H9 (cell line): ENCODE measurements around the gene NBEAL1. TPM values are rescaled to one million over a fixed set of nuclear protein-coding genes. Genes with fewer than 3 reads are reported as not detected.

Experiments used
- DNase-seq: peaks from one replicate; pipeline ENCODE4 v3.0.0-alpha.2; 2017
- H2AFZ ChIP-seq: one replicate; pipeline ENCODE4 v1.6.1; 2013; ENCODE audit warnings: mild to moderate bottlenecking, low read length, control low read depth, moderate library complexity
- H2AK5ac ChIP-seq: 2 replicates; pipeline ENCODE4 v1.6.1; 2013; ENCODE audit warnings: low read length, control low read depth, mixed read lengths; ENCODE audit not compliant: insufficient read length
- H2BK120ac ChIP-seq: one replicate; pipeline ENCODE4 v1.6.1; 2013; ENCODE audit warnings: low read depth, mild to moderate bottlenecking, low read length, control low read depth, inconsistent platforms; ENCODE audit not compliant: poor library complexity, severe bottlenecking
- H2BK12ac ChIP-seq: 2 replicates; pipeline ENCODE4 v1.6.1; 2013; ENCODE audit warnings: low read length, control low read depth, mixed read lengths, low read depth; ENCODE audit not compliant: insufficient read length
- H2BK15ac ChIP-seq: 2 replicates; pipeline ENCODE4 v1.6.1; 2013; ENCODE audit warnings: low read depth, low read length, control low read depth
- H2BK20ac ChIP-seq: one replicate; pipeline ENCODE4 v1.6.1; 2013; ENCODE audit warnings: low read depth, mild to moderate bottlenecking, low read length, control low read depth, inconsistent platforms; ENCODE audit not compliant: poor library complexity, severe bottlenecking
- H2BK5ac ChIP-seq: 2 replicates; pipeline ENCODE4 v1.6.1; 2013; ENCODE audit warnings: low read length, control low read depth, mixed read lengths; ENCODE audit not compliant: insufficient read length
- H3K14ac ChIP-seq: 2 replicates; pipeline ENCODE4 v1.6.1; 2013; ENCODE audit warnings: low read length, control low read depth; ENCODE audit not compliant: insufficient read depth
- H3K18ac ChIP-seq: 2 replicates; pipeline ENCODE4 v1.6.1; 2013; ENCODE audit warnings: low read depth, mild to moderate bottlenecking, mixed read lengths, low read length, control low read depth; ENCODE audit not compliant: insufficient read length
- H3K23ac ChIP-seq: 2 replicates; pipeline ENCODE4 v1.6.1; 2013; ENCODE audit warnings: low read length, control low read depth, mixed read lengths, low read depth; ENCODE audit not compliant: insufficient read length
- H3K23me2 ChIP-seq: 2 replicates; pipeline ENCODE4 v1.6.1; 2013; ENCODE audit warnings: low read depth, mild to moderate bottlenecking, mixed read lengths, low read length, control low read depth; ENCODE audit not compliant: insufficient read length, poor library complexity, severe bottlenecking
- H3K27ac ChIP-seq: 2 replicates; pipeline ENCODE4 v1.5.1; 2013; ENCODE audit warnings: low read length, control low read depth, mixed read lengths, low read depth; ENCODE audit not compliant: insufficient read length
- H3K27me3 ChIP-seq: 2 replicates; pipeline ENCODE4 v1.6.1; 2013; ENCODE audit warnings: low read length, control low read depth, inconsistent platforms; ENCODE audit not compliant: insufficient read depth
- H3K4ac ChIP-seq: 2 replicates; pipeline ENCODE4 v1.6.1; 2013; ENCODE audit warnings: low read depth, mild to moderate bottlenecking, control low read depth, inconsistent platforms, low read length, moderate library complexity
- H3K4me1 ChIP-seq: 2 replicates; pipeline ENCODE4 v1.6.1; 2013; ENCODE audit warnings: low read length, control low read depth, inconsistent platforms; ENCODE audit not compliant: insufficient read depth
- H3K4me2 ChIP-seq: 2 replicates; pipeline ENCODE4 v1.6.1; 2013; ENCODE audit warnings: low read length, control low read depth, mixed read lengths; ENCODE audit not compliant: insufficient read length, insufficient read depth
- H3K56ac ChIP-seq: 2 replicates; pipeline ENCODE4 v1.6.1; 2013; ENCODE audit warnings: low read depth, mild to moderate bottlenecking, mixed read lengths, low read length, control low read depth; ENCODE audit not compliant: insufficient read length
- H3K79me1 ChIP-seq: 2 replicates; pipeline ENCODE4 v1.6.1; 2013; ENCODE audit warnings: low read depth, mild to moderate bottlenecking, moderate library complexity, low read length, control low read depth, inconsistent platforms; ENCODE audit not compliant: insufficient read depth, poor library complexity, severe bottlenecking
- H3K79me2 ChIP-seq: 2 replicates; pipeline ENCODE4 v1.6.1; 2013; ENCODE audit warnings: low read length, control low read depth, inconsistent platforms; ENCODE audit not compliant: insufficient read depth
- H3K9ac ChIP-seq: 2 replicates; pipeline ENCODE4 v1.6.1; 2013; ENCODE audit warnings: low read length, control low read depth, mixed read lengths; ENCODE audit not compliant: insufficient read length; ENCODE audit errors: extremely low read depth
- H3K9me3 ChIP-seq: one replicate; pipeline ENCODE4 v1.6.1; 2013; ENCODE audit warnings: low read depth, low read length, inconsistent platforms; ENCODE audit not compliant: control insufficient read depth
- H3T11ph ChIP-seq: one replicate; pipeline ENCODE4 v1.6.1; 2013; ENCODE audit warnings: mild to moderate bottlenecking, low read length, control low read depth, inconsistent platforms
- H4K20me1 ChIP-seq: one replicate; pipeline ENCODE4 v1.6.1; 2013; ENCODE audit not compliant: control insufficient read depth, insufficient read length, insufficient read depth
- H4K5ac ChIP-seq: 2 replicates; pipeline ENCODE4 v1.6.1; 2013; ENCODE audit warnings: low read depth, mild to moderate bottlenecking, mixed read lengths, low read length, control low read depth; ENCODE audit not compliant: insufficient read length
- H4K8ac ChIP-seq: replicated peaks from 2 replicates; pipeline ENCODE4 v1.6.1; 2013; ENCODE audit warnings: low read length, control low read depth, mixed read lengths, low read depth; ENCODE audit not compliant: insufficient read length
- H4K91ac ChIP-seq: 2 replicates; pipeline ENCODE4 v1.6.1; 2013; ENCODE audit warnings: low read depth, mild to moderate bottlenecking, moderate library complexity, mixed read lengths, low read length, control low read depth; ENCODE audit not compliant: insufficient read length
- H3K27ac Mint-ChIP-seq, 3 experiments: 2 replicates in 2 of 3; 3 replicates in 1 of 3; pipeline ENCODE4 v1.8.0; 2020 to 2021; ENCODE audit warnings: mixed read lengths in 3 of 3, mild to moderate bottlenecking in 1 of 3, moderate library complexity in 1 of 3
- H3K27me3 Mint-ChIP-seq: 2 replicates; pipeline ENCODE4 v1.8.0; 2021; ENCODE audit warnings: low read depth, mild to moderate bottlenecking, moderate library complexity, mixed read lengths
- H3K36me3 Mint-ChIP-seq, 3 experiments: 2 replicates in 2 of 3; 3 replicates in 1 of 3; pipeline ENCODE4 v1.8.0; 2020 to 2021; ENCODE audit warnings: low read depth in 3 of 3, mixed read lengths in 3 of 3; ENCODE audit not compliant: insufficient read depth in 1 of 3
- H3K4me1 Mint-ChIP-seq, 2 experiments: 2 replicates each; pipeline ENCODE4 v1.8.0; 2020; ENCODE audit warnings: mixed read lengths in 2 of 2
- H3K4me3 Mint-ChIP-seq, 2 experiments: 2 replicates in 1 of 2; 3 replicates in 1 of 2; pipeline ENCODE4 v1.8.0; 2020 to 2021; ENCODE audit warnings: mild to moderate bottlenecking in 2 of 2, mixed read lengths in 2 of 2, moderate library complexity in 1 of 2
- H3K9me3 Mint-ChIP-seq, 2 experiments: 2 replicates in 1 of 2; 3 replicates in 1 of 2; pipeline ENCODE4 v1.8.0; 2020; ENCODE audit warnings: mild to moderate bottlenecking in 2 of 2, mixed read lengths in 2 of 2, moderate library complexity in 1 of 2
- WGBS: extraction: QIAGEN DNeasy Blood & Tissue Kit; methylation state at CpG from one replicate; pipeline ENCODE4 v1.1.7; 2013; ENCODE audit warnings: missing lambda C conversion rate, low lambda C conversion rate, mixed read lengths; ENCODE audit not compliant: insufficient read length; ENCODE audit errors: extremely low coverage; 5-methylcytosine and 5-hydroxymethylcytosine counted together
- total RNA-seq: library from RNA; stranded (reverse); gene quantifications from 2 replicates; pipeline ENCODE4 v1.2.1, GENCODE V29; 2021
- TF ChIP-seq, protein P1 (sequence below): fragments of 200-600 bp; sonication (generic); conservative IDR thresholded peaks from 3 replicates; pipeline ENCODE4 v1.8.0; 2021; ENCODE audit warnings: antibody characterized with exemption, mild to moderate bottlenecking

The NBEAL1 gene
- total RNA-seq, 1 experiment from 2014 or later: 10.1 TPM

DNA sequence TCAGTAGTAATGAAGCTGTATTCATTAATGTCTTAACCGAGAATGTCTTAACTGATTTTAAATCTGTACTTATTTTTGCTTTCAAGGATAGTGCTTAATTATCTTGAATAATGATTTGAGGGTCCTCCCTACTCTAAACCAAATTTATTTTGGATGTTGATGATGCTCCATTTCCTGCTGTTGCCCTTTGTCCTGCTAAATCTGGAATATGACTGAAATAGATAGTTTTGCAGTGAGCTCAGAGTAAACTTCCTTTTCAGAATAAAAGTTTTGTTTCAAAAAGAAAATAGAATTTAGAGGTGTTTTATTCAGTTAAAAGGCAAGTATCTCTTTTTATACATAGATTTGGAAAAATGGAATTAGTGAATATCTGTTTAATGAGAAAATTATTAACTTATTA lies 8.1 kb downstream of the NBEAL1 start:
- H2BK120ac ChIP-seq: no peak overlapping the region
- H3K9me3 ChIP-seq: no peaks in the 10 kb centered on the region
- no peak overlapping the region for H2BK12ac ChIP-seq
- no peaks in the 10 kb centered on the region for H3K27me3 ChIP-seq
- no peak overlapping the region for H4K91ac ChIP-seq
- H3K36me3 Mint-ChIP-seq: no peaks in the 10 kb centered on the region
- no peak overlapping the region for H2BK5ac ChIP-seq
- TF ChIP-seq, protein P1, sequence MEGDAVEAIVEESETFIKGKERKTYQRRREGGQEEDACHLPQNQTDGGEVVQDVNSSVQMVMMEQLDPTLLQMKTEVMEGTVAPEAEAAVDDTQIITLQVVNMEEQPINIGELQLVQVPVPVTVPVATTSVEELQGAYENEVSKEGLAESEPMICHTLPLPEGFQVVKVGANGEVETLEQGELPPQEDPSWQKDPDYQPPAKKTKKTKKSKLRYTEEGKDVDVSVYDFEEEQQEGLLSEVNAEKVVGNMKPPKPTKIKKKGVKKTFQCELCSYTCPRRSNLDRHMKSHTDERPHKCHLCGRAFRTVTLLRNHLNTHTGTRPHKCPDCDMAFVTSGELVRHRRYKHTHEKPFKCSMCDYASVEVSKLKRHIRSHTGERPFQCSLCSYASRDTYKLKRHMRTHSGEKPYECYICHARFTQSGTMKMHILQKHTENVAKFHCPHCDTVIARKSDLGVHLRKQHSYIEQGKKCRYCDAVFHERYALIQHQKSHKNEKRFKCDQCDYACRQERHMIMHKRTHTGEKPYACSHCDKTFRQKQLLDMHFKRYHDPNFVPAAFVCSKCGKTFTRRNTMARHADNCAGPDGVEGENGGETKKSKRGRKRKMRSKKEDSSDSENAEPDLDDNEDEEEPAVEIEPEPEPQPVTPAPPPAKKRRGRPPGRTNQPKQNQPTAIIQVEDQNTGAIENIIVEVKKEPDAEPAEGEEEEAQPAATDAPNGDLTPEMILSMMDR: no peak
- H2AFZ ChIP-seq: no peak overlapping the region
- no peak overlapping the region for H3K23ac ChIP-seq
- no peak overlapping the region for H3K4ac ChIP-seq
- H3K18ac ChIP-seq: no peak overlapping the region
- no peaks in the 10 kb centered on the region for H3K9me3 Mint-ChIP-seq
- no peak overlapping the region for H3K14ac ChIP-seq
- H3K79me2 ChIP-seq: no peaks in the 10 kb centered on the region
- no peaks in the 10 kb centered on the region for H3K27me3 Mint-ChIP-seq
- H3T11ph ChIP-seq: no peak overlapping the region
- H3K23me2 ChIP-seq: no peaks in the 10 kb centered on the region
- no CpG with 5 or more reads among the region's 1 CpG for WGBS
- H3K4me1 ChIP-seq: no peaks in the 10 kb centered on the region
- no peak overlapping the region for H2BK15ac ChIP-seq
- H3K56ac ChIP-seq: no peak overlapping the region
- no peak overlapping the region for H4K8ac ChIP-seq
- H3K27ac ChIP-seq: no peak overlapping the region
- H3K4me3 Mint-ChIP-seq: no peak overlapping the region
- DNase-seq: no peak
- H4K5ac ChIP-seq: no peak overlapping the region
- no peak overlapping the region for H2BK20ac ChIP-seq
- no peak overlapping the region for H2AK5ac ChIP-seq
- H3K4me1 Mint-ChIP-seq: peaks cover 6 to 15% of the 10 kb centered on the region in 2 experiments
- H3K4me2 ChIP-seq: no peak overlapping the region
- no peaks in the 10 kb centered on the region for H4K20me1 ChIP-seq
- H3K9ac ChIP-seq: no peak overlapping the region
- H3K79me1 ChIP-seq: no peaks in the 10 kb centered on the region
- no peak overlapping the region for H3K27ac Mint-ChIP-seq
